HT-29 (cell line): ENCODE data around the gene FSD1L. TPM values are rescaled to one million over a fixed set of nuclear protein-coding genes. Genes with fewer than 3 reads are reported as not detected.
A peak's percentile ranks its signal among the peaks of the same experiment; 100 is the strongest.
"Not testable (repeated sequence)": the region's sequence is repeated elsewhere in the genome, so short reads cannot be mapped to it uniquely, and the experiment has no call there.

ENCODE experiments used
- DNase-seq: peaks from one replicate; pipeline ENCODE4 v3.0.0-alpha.2; 2015; ENCODE audit warnings: low spot score
- total RNA-seq: library from RNA; depleted of rRNA; stranded (reverse); fragments of >200 nt; shearing (Covaris generic); gene quantifications from 2 replicates; pipeline ENCODE4 v1.2.3, GENCODE V29; 2014; rRNA removed

Gene FSD1L
- total RNA-seq, 1 experiment from 2014 or later, result 2.7 TPM

DNA sequence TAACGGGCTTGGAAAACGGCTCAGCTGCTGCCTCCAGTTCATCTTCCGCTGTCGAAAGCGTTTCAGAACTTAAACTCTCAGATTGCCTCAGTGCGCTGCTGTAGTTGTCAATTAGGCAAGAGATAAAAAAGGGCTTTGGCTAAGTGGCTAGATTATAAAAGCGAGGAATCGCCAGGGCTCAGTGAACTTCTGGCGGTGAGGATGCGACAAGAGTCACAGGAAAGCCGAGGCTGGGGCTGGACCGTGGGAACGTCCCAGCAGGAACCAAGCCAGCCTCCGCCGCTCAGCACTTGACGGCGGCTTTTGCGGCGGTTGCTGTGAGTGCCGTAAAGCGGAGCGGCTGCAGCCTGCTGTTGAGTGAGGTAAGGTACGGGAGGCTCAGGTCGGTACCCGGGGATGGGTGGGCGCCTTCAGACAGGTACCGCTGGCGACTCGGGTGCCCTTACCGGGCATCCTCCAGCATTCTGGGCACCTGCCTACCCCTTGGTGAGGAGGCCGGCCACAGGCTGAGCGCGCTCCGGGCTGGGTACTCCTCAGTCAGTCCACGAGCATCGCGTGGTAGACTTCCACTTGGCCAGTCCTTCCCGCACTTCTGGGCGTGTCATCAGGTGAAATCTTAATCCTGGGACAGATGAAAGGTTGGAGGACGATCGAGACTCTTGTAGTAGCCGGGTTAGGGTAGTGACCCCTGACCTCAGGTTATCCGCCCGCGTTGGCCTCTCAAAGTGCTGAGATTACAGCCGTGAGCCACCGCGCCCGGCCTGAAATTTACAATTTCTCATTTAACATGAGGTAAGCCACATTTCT is 110.2 kb downstream of the FSD1L start, which contains the start of gene FKTN:
Gene FKTN, plus strand, starts transcription at position 328 of the 807 bp plus-strand sequence. CDS start 16,902 bp downstream, outside the sequence.
- peak; percentile 87 for DNase-seq

DNA sequence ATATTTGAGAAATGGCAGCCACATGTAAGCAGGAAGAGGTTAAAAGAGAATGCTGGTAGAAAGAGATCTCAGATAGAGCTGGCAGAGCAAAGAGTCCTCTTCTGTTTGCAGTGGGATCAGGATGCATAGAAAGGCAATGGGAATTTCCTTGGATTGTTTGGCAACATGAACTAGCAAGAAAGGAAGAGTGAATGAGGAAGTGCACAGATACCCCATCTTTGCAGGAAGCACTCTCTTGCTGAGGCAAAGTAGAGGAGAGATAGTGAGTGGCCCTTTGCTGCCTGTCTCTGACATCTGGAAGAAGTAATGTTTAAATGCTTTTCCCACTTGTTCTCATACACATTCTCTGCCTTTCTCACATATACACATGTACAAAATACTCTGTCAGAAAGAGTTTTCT is 124.6 kb downstream of the FSD1L start:
- DNase-seq, result no peak

DNA sequence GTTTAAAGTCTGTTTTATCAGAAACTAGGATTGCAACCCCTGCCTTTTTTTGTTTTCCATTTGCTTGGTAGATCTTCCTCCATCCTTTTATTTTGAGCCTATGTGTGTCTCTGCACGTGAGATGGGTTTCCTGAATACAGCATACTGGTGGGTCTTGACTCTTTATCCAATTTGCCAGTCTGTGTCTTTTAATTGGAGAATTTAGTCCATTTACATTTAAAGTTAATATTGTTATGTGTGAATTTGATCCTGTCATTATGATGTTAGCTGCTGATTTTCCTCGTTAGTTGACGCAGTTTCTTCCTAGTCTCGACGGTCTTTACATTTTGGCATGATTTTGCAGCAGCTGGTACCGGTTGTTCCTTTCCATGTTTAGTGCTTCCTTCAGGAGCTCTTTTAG is 132.1 kb downstream of the FSD1L start:
- DNase-seq, result not testable (repeated sequence)

DNA sequence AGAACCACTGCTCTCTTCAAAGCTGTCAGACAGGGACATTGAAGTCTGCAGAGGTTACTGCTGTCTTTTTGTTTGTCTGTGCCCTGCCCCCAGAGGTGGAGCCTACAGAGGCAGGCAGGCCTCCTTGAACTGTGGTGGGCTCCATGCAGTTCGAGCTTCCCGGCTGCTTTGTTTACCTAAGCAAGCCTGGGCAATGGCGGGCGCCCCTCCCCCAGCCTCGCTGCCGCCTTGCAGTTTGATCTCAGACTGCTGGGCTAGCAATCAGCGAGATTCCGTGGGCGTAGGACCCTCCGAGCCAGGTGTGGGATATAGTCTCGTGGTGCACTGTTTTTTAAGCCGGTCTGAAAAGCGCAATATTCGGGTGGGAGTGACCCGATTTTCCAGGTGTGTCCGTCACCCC is 133.7 kb downstream of the FSD1L start:
- DNase-seq, result not testable (repeated sequence)

DNA sequence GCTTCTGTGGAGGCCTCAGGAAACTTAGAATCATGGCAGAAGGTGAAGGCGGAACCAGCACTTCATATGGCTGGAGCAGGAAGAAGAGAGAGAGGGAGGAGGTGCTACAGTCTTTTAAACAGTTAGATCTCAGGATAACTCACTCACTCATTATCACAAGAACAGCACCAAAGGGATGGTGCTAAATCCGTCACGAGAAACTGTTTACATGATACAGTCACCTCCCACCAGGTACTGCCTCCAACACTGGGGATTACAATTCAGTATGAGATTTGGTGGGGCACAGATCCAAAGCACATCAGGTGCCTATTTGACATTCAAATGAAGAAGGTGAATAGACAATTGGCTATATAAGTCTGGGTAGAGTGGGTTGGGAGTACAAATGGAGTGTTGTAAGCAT is 145.3 kb downstream of the FSD1L start:
- DNase-seq, result no peak

Other genes starting within 250 kb of the FSD1L start
- 37.3 and 43.7 TPM in 2 replicates for gene SLC44A1, start 203.4 kb upstream of the FSD1L start, total RNA-seq
- gene FKTN, start 110.1 kb downstream of the FSD1L start, total RNA-seq, result 4.0 and 7.9 TPM in 2 replicates
- not detected in 2 replicates for gene TAL2, start 214.4 kb downstream of the FSD1L start, total RNA-seq
- 9.0 and 11.7 TPM in 2 replicates for gene TMEM38B, start 246.5 kb downstream of the FSD1L start, total RNA-seq